MCF 10A (cell line): ENCODE data around the gene GPHN. TPM values are rescaled to one million over a fixed set of nuclear protein-coding genes. Genes with fewer than 3 reads are reported as not detected.

Experiments
- BruUV-seq: library from RNA; stranded (reverse); fragments of 400-500 nt; replicated peaks from 2 replicates; lab custom pipeline; 2021; lab: Mats Ljungman, UMichigan
- CTCF ChIA-PET: fragments of 300-600 bp; sonication (Branson Sonifier 250); formaldehyde crosslinking; extraction: SDS; loops from one replicate; lab custom pipeline; 2021; ENCODE audit warnings: antibody characterized with exemption, inconsistent platforms; lab: Yijun Ruan, JAX
- POLR2A ChIA-PET: fragments of 300-600, 350-650 bp; sonication (Branson Sonifier 250); formaldehyde crosslinking; extraction: SDS; loops from one replicate; lab custom pipeline; 2020; ENCODE audit warnings: antibody characterized with exemption, inconsistent platforms; lab: Yijun Ruan, JAX
- DNase-seq: peaks from one replicate; pipeline ENCODE4 v3.0.0-alpha.2; 2018; ENCODE audit not compliant: unreplicated experiment
- H3K27ac Mint-ChIP-seq: one replicate; pipeline ENCODE4 v1.8.0; 2022; ENCODE audit warnings: mild to moderate bottlenecking, low read depth, mixed read lengths; ENCODE audit not compliant: unreplicated experiment
- H3K27me3 Mint-ChIP-seq: one replicate; pipeline ENCODE4 v1.8.0; 2022; ENCODE audit warnings: mixed read lengths; ENCODE audit not compliant: insufficient read depth, unreplicated experiment
- H3K36me3 Mint-ChIP-seq: one replicate; pipeline ENCODE4 v1.8.0; 2022; ENCODE audit warnings: mild to moderate bottlenecking, moderate library complexity, mixed read lengths; ENCODE audit not compliant: insufficient read depth, unreplicated experiment
- H3K4me1 Mint-ChIP-seq: one replicate; pipeline ENCODE4 v1.8.0; 2022; ENCODE audit warnings: mixed read lengths; ENCODE audit not compliant: insufficient read depth, unreplicated experiment
- H3K4me3 Mint-ChIP-seq: one replicate; pipeline ENCODE4 v1.8.0; 2022; ENCODE audit warnings: mild to moderate bottlenecking, moderate library complexity, mixed read lengths; ENCODE audit not compliant: unreplicated experiment
- H3K9me3 Mint-ChIP-seq: one replicate; pipeline ENCODE4 v1.8.0; 2022; ENCODE audit warnings: mixed read lengths; ENCODE audit not compliant: unreplicated experiment
- intact Hi-C: fragments of 100-400 bp; cut with micrococcal nuclease; formaldehyde crosslinking; loops from 2 replicates; pipeline ENCODE4 v1.14.1; 2022
- total RNA-seq: library from RNA; stranded (reverse); gene quantifications from 2 replicates; pipeline ENCODE4 v1.2.3, GENCODE V29; 2022
- TF ChIP-seq, protein P1 (sequence below): fragments of 200-600 bp; IDR thresholded peaks from one replicate; pipeline ENCODE4 v1.8.0; 2022; ENCODE audit warnings: antibody characterized with exemption, mild to moderate bottlenecking; ENCODE audit not compliant: unreplicated experiment

The GPHN gene
- total RNA-seq, 1 experiment from 2014 or later = 26.8 TPM

DNA sequence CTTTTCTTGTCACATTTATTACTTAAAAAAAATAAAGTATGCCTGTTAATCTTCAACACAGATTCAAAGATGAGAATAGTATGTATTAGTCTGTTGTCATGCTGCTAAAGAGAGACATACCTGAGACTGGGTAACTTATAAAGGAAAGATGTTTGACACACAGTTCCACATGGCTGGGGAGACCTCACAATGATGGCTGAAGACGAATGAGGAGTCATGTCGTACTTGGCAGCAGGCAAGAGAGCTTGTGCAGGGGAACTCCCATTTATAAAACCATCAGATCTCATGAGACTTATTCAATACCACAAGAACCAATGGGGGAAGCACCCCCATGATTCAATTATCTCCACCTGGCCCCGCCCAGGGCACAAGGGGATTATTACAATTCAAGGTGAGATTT, 345.4 kb downstream of the GPHN start:
- Mint-ChIP-seq H3K4me3 (no peak overlapping the region), H3K4me1 (no peaks in the 10 kb centered on the region), H3K9me3 (no peaks in the 10 kb centered on the region), H3K27ac (no peak overlapping the region), H3K27me3 (no peaks in the 10 kb centered on the region), H3K36me3 (peaks cover 7% of the 10 kb centered on the region)
- intact Hi-C loops = no loop called here
- no peak for DNase-seq
- POLR2A ChIA-PET = no interaction called here
- TF ChIP-seq, protein P1, sequence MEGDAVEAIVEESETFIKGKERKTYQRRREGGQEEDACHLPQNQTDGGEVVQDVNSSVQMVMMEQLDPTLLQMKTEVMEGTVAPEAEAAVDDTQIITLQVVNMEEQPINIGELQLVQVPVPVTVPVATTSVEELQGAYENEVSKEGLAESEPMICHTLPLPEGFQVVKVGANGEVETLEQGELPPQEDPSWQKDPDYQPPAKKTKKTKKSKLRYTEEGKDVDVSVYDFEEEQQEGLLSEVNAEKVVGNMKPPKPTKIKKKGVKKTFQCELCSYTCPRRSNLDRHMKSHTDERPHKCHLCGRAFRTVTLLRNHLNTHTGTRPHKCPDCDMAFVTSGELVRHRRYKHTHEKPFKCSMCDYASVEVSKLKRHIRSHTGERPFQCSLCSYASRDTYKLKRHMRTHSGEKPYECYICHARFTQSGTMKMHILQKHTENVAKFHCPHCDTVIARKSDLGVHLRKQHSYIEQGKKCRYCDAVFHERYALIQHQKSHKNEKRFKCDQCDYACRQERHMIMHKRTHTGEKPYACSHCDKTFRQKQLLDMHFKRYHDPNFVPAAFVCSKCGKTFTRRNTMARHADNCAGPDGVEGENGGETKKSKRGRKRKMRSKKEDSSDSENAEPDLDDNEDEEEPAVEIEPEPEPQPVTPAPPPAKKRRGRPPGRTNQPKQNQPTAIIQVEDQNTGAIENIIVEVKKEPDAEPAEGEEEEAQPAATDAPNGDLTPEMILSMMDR = no peak
- CTCF ChIA-PET = no interaction called here
- no TSS peak for BruUV-seq

GRCh38 chr14:66857867-66858266, 349.9 kb downstream of the GPHN start:
- CTCF ChIA-PET = no interaction called here
- no TSS peak for BruUV-seq
- intact Hi-C loops = no loop called here
- H3K4me3 Mint-ChIP-seq = no peak overlapping the region
- H3K36me3 Mint-ChIP-seq = no peaks in the 10 kb centered on the region
- H3K4me1 Mint-ChIP-seq = peaks cover 9% of the 10 kb centered on the region
- no peak overlapping the region for H3K27ac Mint-ChIP-seq
- POLR2A ChIA-PET = interaction anchor here (0.5 kb wide), 1 partner anchor 82 kb away, joined by 3 read pairs; no protein-coding TSS in a partner anchor
- H3K27me3 Mint-ChIP-seq = no peaks in the 10 kb centered on the region
- H3K9me3 Mint-ChIP-seq = peaks cover 13% of the 10 kb centered on the region
- TF ChIP-seq, protein P1 = no peak
- no peak for DNase-seq

DNA sequence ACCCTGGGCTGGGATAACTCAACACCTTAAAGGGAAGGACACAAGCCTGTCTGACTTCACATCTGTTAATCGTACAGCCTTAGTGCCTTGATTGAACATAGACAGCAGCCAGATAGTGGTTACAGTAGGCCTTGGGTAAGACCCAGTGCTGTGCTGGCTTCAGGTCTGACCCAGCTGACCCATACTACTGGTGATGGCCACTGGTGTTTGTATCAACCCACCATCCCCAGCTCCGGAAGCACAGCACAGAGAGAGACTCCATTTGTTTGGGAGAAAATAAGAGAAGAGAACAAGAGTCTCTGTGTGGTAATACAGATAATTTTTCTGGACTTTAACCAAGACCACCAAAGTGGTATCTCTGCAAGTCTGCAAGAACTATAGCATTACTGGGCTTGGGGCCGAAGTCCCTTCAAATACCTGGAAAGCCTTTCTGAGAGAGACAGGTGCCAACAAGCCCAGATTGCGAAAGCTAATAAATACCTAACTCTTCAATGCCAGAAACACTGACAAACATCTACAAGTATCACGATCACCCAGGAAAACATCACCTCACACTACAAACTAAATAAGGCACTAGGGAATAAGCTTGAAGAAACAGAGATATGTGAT, 351.2 kb downstream of the GPHN start:
- H3K4me3 Mint-ChIP-seq = no peak overlapping the region
- H3K36me3 Mint-ChIP-seq = no peaks in the 10 kb centered on the region
- ChIA-PET CTCF (interaction anchor here (0.6 kb wide), 2 partner anchors 93 to 426 kb away, joined by 3 read pairs; no protein-coding TSS in a partner anchor), POLR2A (interaction anchor here (0.6 to 1.2 kb wide), 2 partner anchors 8 to 425 kb away, joined by 4 to 6 read pairs; no protein-coding TSS in a partner anchor)
- no peaks in the 10 kb centered on the region for H3K27me3 Mint-ChIP-seq
- H3K9me3 Mint-ChIP-seq = peaks cover 13% of the 10 kb centered on the region
- H3K27ac Mint-ChIP-seq = peak overlapping the region; percentile 2
- H3K4me1 Mint-ChIP-seq = peaks cover 9% of the 10 kb centered on the region
- peak; percentile 45 for DNase-seq
- TF ChIP-seq, protein P1 = no peak
- intact Hi-C loops = no loop called here
- BruUV-seq = no TSS peak

GRCh38 chr14:66881596-66881995, 373.6 kb downstream of the GPHN start:
- TF ChIP-seq, protein P1 = no peak
- intact Hi-C loops = no loop called here
- no TSS peak for BruUV-seq
- Mint-ChIP-seq H3K27ac (no peak overlapping the region), H3K36me3 (peaks cover 17% of the 10 kb centered on the region), H3K9me3 (peaks cover 1% of the 10 kb centered on the region), H3K27me3 (no peaks in the 10 kb centered on the region), H3K4me3 (no peak overlapping the region), H3K4me1 (no peaks in the 10 kb centered on the region)
- DNase-seq = no peak
- POLR2A ChIA-PET = interaction anchor here (0.6 to 0.9 kb wide), 2 partner anchors 43 to 52 kb away, joined by 3 read pairs; no protein-coding TSS in a partner anchor
- CTCF ChIA-PET = interaction anchor here (0.6 kb wide), 1 partner anchor 257 kb away, joined by 3 read pairs; no protein-coding TSS in a partner anchor
